ENCODE measurements around the gene SERPIND1. TPM values are rescaled to one million over a fixed set of nuclear protein-coding genes. Genes with fewer than 3 reads are reported as not detected.

SERPIND1 gene
- total and polyA plus RNA-seq, 2 of the 8 experiments (the other 6 are each of a cell fraction or from before 2014, with no cell fraction given) = not detected

- no peak for TF ChIP-seq CHD7 (IDR thresholded peaks at IDR 0.05; ENCODE audit: insufficient replicate concordance, low read length)
- no peak for TF ChIP-seq E2F6 (IDR thresholded peaks at IDR 0.05)
- no peak for TF ChIP-seq KDM4A (IDR thresholded peaks at IDR 0.05; ENCODE audit: low read depth, low read length, severe bottlenecking)
- no peak for TF ChIP-seq TAF1 (IDR thresholded peaks at IDR 0.05; ENCODE audit: low read depth, low read length)
- no peak for TF ChIP-seq RBBP5 (IDR thresholded peaks at IDR 0.05; ENCODE audit: borderline replicate concordance, low read depth, low read length)
- TF ChIP-seq YY1 (IDR thresholded peaks at IDR 0.05; ENCODE audit: low read depth, low read length) = no peak
- no peak for TF ChIP-seq RXRA (IDR thresholded peaks at IDR 0.05; ENCODE audit: insufficient read depth, low read depth, low read length)
- no peak for TF ChIP-seq NRF1 (IDR thresholded peaks at IDR 0.05; ENCODE audit: low read depth, low read length)
- no peak for TF ChIP-seq EP300 (IDR thresholded peaks at IDR 0.05; ENCODE audit: borderline replicate concordance in 1 of 2, low read depth in 2 of 2, low read length in 2 of 2)
- TF ChIP-seq NANOG (IDR thresholded peaks at IDR 0.05; ENCODE audit: insufficient read depth, low read depth, low read length, poor library complexity, severe bottlenecking) = no peak
Measured at GRCh38 chr22:20741008-20741633, 32.8 kb upstream of the SERPIND1 start (continued).

All from H1 (cell line).